ENCODE data around the gene ERO1B.
"Not testable (repeated sequence)": the region's sequence is repeated elsewhere in the genome, so short reads cannot be mapped to it uniquely, and the experiment has no call there.

ERO1B gene, protein sequence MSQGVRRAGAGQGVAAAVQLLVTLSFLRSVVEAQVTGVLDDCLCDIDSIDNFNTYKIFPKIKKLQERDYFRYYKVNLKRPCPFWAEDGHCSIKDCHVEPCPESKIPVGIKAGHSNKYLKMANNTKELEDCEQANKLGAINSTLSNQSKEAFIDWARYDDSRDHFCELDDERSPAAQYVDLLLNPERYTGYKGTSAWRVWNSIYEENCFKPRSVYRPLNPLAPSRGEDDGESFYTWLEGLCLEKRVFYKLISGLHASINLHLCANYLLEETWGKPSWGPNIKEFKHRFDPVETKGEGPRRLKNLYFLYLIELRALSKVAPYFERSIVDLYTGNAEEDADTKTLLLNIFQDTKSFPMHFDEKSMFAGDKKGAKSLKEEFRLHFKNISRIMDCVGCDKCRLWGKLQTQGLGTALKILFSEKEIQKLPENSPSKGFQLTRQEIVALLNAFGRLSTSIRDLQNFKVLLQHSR

DNA sequence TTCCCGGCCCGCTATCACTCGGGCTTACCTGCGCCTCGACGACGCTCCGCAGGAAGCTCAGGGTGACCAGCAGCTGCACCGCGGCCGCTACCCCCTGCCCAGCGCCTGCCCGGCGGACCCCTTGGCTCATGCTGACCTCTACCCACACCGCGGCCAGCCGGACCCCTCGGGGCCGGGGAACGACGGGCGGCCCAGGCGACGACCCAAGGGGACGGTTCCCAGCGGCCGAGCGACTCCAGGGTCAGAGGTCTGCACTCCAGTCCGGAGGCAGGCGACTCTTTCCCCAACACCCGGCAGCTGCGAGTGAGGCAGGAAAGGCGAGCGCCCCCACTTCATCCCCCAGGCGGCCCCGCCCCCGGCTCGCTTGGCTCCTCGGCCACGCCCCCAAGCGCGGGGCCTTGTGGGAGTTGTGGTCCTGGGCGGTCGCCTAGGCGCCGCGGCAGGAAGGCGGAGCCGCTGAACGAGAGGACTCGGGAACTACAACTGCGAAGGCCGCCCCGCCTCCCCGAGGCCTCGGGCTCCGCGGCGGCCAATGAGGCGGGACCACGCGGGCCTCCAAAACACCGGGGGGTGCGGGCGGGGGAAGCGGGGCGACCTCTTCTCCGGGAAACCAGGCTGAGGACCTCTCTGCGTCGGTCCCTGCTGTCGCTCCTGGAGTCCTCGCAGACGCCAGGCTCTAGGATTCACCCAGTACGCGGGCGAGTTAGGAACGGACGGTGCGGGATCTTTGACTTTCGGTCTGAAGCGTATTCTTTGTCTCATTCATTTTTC lies at the start of gene ERO1B:
TSS of gene ERO1B (minus strand) at position 305 of the 771 bp plus-strand sequence. CDS start at position 130, 175 bp downstream.
- H3K27ac ChIP-seq: no peak within 1 kb of the TSS
- DNase-seq (ENCODE audit: low read depth, low spot score): peak; percentile 72

DNA sequence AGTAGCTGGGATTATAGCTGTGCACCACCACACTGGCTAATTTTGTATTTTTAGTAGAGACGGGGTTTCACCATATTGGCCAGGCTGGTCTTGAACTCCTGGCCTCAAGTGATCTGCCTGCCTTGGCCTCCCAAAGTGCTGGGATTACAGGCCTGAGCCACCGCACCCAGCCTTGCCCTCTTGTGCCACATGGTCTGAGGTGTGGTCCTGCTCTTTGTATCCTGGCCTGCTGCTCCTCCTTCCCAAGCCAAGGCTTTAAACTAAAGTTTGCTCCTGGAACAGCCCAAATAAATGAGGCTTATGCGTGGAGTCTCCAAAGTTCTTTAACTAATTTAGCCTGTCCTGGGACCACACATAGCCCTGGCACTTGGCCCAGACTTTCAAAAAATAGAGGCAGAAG lies 49.7 kb upstream of the ERO1B start:
- DNase-seq (ENCODE audit: low read depth, low spot score); H3K27ac ChIP-seq: not testable (repeated sequence)

DNA sequence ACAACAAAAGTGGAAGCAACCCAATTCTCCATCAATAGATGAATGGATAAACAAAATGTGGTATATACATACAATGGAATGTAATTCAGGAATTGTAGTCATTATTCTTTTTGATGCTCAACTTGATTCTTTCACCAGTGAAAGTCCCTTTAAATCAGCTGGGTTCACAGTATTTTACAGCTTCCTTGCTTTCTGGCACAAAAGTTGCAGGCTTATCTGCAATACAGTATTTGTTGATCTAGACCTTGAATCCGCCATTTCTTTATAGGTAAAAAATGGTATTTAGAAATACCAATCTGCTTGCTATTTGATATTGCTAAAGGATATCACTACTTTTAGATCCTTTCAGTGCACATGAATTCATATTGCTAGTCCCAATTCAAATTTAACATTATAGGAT lies 44.7 kb upstream of the ERO1B start:
- no peak for DNase-seq (ENCODE audit: low read depth, low spot score)
- H3K27ac ChIP-seq: no peak overlapping the region

DNA sequence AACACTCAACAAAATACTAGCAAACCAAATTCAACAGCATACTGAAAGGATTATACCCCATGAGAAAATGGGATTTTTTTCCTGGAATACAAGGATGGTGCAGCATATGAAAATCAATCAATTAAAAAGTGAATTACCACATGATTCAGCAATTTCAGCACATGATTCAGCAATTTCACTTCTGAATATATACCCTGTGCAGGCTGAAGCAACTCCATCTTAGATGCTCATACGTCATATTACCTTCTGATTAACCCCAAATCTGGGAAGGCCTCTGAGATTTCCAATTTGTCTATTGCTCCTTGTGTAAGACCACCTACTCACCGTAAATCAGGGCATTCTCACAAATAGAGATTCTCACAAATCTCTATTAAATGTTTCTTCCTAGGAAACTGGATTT lies 43.8 kb upstream of the ERO1B start:
- no peak for DNase-seq (ENCODE audit: low read depth, low spot score)
- H3K27ac ChIP-seq: no peak overlapping the region

DNA sequence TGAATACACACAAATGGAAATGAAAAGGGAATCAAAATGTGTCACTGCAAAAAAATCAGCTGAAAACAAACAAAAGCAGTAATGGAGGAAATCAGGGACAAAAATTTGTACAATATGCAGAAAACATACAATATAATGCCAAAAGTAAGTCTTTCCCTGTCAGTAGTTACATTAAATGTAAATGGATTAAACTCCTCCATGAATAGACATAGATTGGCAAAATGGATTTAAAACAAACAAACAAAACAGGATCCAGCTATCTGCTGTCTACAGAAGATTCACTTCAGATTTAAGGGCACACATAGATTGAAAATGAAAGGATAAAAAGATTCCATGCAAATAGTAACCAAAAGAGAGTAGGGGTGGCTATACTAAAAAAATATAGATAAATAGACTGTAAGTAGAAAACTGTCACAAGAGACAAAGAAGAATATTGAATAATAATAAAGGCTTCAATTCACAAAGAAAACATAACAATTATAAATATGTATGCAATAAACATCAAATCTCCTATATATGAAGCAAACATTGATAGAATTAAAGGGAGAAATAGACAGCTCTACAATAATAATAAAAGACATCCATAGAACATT lies 42.2 kb upstream of the ERO1B start:
- no peak for DNase-seq (ENCODE audit: low read depth, low spot score)

DNA sequence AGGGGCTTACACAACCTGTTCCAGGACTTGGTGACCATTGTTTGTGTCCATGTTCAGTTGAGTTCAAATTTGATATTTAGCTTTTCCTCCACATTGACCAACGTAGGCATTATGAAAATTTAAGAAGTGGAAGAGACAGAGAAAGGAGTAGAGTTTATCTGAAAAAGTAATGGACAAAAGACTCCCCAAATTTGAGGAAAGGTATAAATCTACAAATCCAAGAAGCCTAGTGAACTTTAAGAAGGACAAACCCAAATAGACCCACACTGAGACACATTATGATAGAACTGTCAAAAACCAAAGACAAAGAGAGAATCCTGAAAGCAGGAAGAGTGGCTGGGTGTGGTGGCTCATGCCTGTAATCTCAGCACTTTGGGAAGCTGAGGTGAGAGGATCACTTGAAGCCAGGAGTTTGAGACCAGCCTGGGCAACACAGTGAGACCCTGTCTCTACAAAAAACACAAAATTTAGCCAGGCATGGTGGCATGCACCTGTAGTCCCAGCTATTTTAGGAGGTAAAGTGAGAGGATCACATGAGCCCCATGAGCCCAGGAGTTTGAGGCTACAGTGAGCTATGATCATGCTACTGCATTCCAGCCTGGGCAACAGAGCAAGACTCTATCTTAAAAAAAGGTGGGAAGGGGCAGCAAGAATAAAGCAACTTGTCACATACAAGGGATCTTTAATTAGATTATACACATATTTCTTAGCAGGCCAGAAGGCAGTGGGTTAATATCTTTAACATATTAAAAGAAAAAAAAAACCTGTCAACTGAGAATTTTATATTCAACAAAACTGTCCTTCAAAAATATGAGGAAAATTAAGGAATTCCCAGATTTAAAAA lies 41.0 kb upstream of the ERO1B start:
- no peak for DNase-seq (ENCODE audit: low read depth, low spot score)
- H3K27ac ChIP-seq: no peak overlapping the region

More for the DNA sequence above, 42.2 kb upstream of the ERO1B start:
- no peak overlapping the region for H3K27ac ChIP-seq

DNA sequence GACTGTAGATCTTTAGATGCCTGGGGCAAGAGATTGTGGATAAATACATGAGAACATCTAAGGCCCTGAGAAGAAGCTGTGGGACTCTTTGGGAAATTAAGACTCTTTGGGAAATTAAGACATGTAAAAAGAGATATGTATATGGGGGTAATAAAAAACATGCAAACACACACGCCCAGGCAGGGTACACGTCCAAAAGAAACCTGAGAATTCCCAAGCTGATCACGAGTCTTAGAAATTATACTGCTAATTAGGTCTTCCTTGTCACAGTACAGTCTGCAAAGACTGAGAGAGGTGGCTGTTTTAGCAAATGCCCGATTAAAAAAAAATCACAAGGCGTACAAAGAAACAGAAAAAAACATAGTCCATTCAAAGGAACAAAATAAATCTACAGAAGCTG lies 39.3 kb upstream of the ERO1B start:
- DNase-seq (ENCODE audit: low read depth, low spot score): no peak
- no peak overlapping the region for H3K27ac ChIP-seq

DNA sequence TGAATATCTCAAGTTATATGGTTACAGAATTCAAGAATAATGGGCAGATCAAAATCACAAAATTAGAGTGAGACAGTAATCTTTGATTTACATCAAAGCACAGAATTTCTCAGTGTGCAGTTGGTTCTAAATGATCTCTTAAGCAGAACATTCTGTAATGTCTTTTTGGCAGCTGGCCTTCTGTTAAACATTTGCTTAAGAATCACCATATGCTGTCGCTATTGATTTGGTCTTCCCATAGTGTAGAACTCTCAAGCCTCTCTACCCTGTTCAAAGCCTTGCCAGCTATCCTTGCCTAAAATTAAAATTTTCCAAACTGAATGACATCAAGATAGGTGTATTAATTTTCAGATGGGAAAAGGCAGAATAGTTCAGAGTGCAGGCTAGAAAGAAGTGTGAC lies 38.9 kb upstream of the ERO1B start:
- no peak for DNase-seq (ENCODE audit: low read depth, low spot score)
- no peak overlapping the region for H3K27ac ChIP-seq

DNA sequence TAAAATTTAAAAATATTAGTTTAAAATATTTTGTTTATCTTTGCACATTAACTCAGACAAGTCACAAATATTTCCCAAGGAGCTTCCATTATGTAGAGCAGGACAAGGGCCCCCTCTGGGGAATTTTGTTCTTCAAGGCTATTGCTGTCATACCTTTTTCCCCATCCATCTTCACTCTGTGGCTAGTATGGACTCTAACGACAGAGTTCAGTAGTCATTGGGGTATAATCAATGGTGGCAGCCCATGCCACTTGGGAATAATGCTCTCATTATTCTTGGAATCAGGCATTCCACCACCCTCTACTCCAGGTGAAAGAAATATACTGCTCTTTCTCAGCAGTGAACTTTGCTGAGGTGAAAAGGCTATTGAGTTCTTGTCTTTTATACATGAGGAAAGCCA lies 38.5 kb upstream of the ERO1B start:
- no peak for DNase-seq (ENCODE audit: low read depth, low spot score)
- H3K27ac ChIP-seq: no peak overlapping the region

DNA sequence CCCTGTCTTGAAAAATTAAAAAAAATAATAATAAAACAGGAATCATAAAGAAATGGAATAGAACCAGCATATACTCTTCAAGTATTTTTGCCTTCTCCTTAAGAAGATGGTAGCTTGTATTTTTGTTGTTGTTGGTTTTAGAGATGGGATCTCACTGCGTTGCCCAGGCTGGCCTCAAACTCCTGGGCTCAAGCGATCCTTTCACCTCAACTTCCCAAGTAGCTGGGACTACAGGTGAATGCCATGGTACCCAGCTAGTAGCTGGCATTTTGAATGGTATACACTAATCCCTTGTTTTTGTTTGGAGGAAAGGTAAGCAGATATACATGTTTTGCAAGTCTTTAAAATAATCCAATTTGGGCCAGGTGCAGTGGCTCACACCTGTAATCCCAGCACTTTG lies 34.7 kb upstream of the ERO1B start:
- no peak for DNase-seq (ENCODE audit: low read depth, low spot score)
- H3K27ac ChIP-seq: no peak overlapping the region

DNA sequence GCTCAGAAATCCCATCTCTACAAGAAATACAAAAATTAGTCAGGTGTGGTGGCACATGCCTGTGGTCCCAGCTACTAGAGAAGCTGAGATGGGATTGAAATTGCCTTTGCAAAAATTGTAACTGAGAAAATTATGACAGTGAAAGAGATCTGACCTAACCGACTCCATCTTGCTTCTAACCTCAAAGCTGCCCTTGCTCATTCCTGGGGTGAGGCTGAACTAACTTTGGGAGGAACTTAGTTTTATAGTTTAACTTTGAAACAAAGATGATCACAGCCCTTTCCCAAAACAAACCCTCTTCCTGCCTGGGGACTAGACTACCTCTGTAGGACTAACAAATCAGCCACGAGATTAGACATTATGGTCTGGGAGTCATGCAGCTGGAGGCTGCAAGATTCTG lies 33.8 kb upstream of the ERO1B start:
- H3K27ac ChIP-seq: no peak overlapping the region
- DNase-seq (ENCODE audit: low read depth, low spot score): no peak

DNA sequence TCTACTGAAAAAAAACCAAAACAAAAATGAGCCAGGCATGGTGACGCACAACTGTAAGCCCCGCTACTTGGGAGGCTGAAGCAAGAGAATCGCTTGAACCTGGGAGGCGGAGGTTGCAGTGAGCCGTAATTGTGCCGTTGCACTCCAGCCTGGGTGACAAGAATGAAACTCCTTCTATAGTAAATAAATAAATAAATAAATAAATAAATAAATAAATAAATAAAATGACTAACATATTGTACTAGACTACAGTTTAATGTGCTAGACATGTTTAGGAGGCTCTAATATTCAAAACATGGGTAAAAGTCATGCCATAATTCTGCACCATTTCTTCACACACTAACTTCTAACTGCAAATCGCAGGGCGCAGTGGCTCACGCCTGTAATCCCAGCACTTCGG lies 33.3 kb upstream of the ERO1B start:
- DNase-seq (ENCODE audit: low read depth, low spot score): no peak
- H3K27ac ChIP-seq: no peak overlapping the region

DNA sequence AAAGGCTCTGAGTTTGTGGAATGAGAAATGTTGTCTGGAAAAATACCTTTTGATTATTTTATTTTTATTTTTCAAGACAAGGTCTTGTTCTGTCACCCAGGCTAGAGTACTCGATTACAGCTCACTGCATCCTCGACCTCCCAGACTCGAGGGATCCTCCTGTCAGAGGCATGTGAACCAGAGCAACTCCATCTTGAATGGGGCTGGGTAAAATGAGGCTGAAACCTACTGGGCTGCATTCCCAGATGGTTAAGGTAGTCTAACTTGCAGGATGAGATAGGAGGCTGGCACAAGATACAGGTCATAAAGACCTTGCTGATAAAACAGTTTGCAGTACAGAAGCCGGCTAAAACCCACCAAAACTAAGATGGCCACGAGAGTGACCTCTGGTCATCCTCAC lies 32.3 kb upstream of the ERO1B start:
- not testable (repeated sequence) for H3K27ac ChIP-seq; DNase-seq (ENCODE audit: low read depth, low spot score)

DNA sequence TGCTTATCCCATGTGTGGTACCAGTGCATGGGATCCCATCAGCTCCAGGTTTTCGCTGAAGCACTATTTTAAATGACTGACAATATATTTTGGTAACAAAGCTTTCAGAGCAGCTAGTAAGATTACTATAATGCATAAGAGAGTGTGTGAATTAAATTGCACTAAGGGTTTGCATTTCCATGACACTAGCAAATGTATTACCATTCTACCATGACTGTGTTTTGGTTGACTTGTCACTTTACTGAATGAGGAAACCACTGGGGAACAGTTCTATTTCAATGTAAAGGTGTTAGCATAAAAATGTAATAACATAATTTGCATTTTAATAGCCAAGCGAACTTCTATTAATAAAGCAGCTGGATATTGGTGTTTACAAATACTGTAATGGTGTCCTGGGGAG lies 31.7 kb upstream of the ERO1B start:
- no peak overlapping the region for H3K27ac ChIP-seq
- no peak for DNase-seq (ENCODE audit: low read depth, low spot score)

DNA sequence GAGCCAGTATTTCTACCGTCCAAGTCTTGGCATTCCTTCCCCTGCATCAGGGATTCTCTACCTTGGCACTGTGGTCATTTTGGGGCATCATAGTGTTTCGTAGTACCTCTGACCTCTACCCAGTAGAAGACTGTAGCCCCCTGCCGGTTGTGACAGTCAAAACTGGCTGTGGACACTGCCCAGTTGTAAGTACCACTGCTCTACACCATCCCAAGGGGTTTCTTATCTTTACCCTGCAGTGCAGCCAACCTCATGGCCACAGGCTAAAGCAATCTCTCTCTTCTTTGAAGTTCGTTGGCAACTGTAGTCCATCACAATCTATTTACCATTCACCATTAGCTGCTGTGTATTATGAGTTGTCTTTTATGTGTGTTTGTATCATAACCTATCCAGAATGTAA lies 29.3 kb upstream of the ERO1B start:
- H3K27ac ChIP-seq: no peak overlapping the region
- no peak for DNase-seq (ENCODE audit: low read depth, low spot score)

DNA sequence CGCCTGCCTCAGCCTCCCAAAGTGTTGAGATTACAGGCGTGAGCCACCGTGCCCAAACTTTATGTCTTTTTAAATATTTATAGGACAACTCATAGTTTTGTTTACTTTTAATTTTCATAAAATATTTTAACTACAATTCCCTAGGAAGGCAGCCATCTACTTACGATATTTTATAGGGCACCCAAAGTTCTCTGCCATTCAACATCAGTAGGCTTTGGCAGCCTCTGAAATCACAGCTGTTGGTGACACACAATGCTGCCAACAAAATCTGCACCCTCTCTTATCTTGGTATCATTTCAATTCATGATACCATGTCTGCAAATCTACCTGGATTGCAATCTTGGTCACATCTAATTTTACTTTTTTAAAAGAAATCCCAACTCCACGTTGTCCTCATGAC lies 27.1 kb upstream of the ERO1B start:
- no peak for DNase-seq (ENCODE audit: low read depth, low spot score)

DNA sequence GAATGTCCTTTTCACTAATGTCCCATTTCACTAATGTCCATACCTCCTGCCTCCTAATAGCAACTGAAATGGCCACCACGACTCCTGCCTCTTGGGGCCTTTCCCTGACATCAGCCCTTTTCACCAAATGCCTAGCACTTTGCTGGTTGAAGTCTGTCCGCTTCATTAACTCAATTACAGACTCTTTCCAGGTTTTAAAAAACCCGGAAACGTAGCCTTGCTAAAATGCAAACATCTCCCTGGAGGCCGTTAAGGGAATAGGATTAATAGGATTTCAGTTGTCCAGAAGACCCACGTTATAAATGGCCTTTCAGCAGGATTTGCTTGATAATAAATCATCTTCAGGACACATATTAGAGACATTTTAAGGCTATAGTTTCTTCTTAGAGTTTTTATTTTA lies 25.7 kb upstream of the ERO1B start:
- H3K27ac ChIP-seq: no peak overlapping the region
- no peak for DNase-seq (ENCODE audit: low read depth, low spot score)

More for the DNA sequence above, 27.1 kb upstream of the ERO1B start:
- H3K27ac ChIP-seq: no peak overlapping the region

DNA sequence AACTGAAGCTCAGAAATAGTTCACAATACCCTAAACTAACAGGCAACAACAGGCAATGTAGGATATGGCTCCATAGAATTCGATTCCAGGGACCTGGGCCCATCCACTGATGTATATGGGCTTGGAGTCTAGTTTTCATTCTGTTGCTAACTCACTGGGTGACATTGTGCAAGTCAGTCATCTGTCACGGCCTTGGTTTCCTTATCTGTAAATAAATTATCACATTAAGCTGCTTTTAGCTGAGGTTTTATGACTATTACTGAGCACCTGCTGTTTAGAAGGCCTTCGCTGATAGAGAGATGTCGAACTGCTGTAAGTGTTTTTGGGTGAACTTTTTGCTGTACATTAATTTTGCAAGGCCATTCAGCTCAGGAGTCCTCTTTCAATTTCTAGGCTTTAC lies 22.9 kb upstream of the ERO1B start:
- no peak for DNase-seq (ENCODE audit: low read depth, low spot score)
- no peak overlapping the region for H3K27ac ChIP-seq

DNA sequence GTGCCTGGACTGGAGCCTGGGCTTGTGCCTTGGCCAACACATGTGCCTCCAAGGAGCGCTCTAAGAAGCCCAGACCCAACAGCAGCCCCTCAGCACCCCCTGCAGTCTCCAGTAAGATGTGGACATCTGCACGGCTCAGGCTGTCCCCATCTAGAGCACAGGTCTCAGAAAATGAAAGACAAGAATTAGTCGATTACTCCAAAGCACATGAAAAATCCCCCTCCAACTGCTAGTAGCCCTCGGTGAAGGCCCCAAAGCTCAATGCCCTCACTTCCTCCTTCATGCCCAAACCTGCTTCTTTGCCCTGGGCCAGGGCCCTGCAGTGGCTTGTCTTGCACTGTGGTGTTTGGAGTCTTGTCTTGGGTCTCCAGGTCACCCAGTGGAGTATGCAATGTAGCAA lies 21.9 kb upstream of the ERO1B start:
- H3K27ac ChIP-seq: no peak overlapping the region
- DNase-seq (ENCODE audit: low read depth, low spot score): no peak

DNA sequence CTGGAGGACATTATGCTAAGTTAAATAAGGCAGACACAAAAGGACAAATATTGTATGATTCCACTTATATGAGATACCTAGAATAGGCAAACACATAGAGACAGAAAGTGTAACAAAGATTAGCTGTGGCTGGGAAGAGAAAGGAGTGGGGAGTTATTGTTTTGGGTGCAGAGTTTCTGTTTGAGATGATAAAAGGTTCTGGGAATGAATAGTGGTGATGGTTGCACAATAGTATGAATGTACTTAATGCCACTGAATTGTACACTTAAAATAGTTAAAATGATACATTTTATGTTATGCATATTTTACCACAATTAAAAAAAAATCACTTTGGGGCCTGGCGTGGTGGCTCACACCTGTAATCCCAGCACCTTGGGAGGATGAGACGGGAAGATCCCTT lies 21.2 kb upstream of the ERO1B start:
- no peak for DNase-seq (ENCODE audit: low read depth, low spot score)
- H3K27ac ChIP-seq: no peak overlapping the region
